ENCODE results near the gene GPATCH3.

GRCh38 chr1:26856181-26856580 lies 44.1 kb downstream of the GPATCH3 start:
- TF ChIP-seq CTCF (IDR thresholded peaks at IDR 0.05) (no peak), POLR2A (IDR thresholded peaks at IDR 0.05) (no peak)

All from lower leg skin (tissue), 3 donors.